ENCODE data around the gene UBL4B. TPM values are rescaled to one million over a fixed set of nuclear protein-coding genes. Genes with fewer than 3 reads are reported as not detected.

Gene UBL4B
- total RNA-seq, 1 experiment from 2014 or later = 0.07 TPM

GRCh38 chr1:110107867-110108469, 4.3 kb upstream of the UBL4B start:
- CTCF ChIA-PET = no interaction called here
- intact Hi-C loops (cut with micrococcal nuclease) = no loop called here
- Histone ChIP-seq H3K9ac (ENCODE audit: low read length) (no peak overlapping the region), H3K4me3 (ENCODE audit: low read length) (no peak overlapping the region), H2AFZ (ENCODE audit: low read length) (no peak overlapping the region), H4K20me1 (ENCODE audit: low read length) (no peaks in the 10 kb centered on the region), H3K9me2 (replicated peaks; ENCODE audit: low read length) (no peaks in the 10 kb centered on the region), H3K9me3 (ENCODE audit: low read length) (no peaks in the 10 kb centered on the region), H3F3A (ENCODE audit: low read length, unreplicated experiment) (no peaks in the 10 kb centered on the region), H3K4me2 (ENCODE audit: low read length) (no peak overlapping the region), H3K27me3 (ENCODE audit: low read length) (peaks cover 40% of the 10 kb centered on the region), H3K36me3 (ENCODE audit: low read depth, low read length) (no peaks in the 10 kb centered on the region), H3K27ac (ENCODE audit: low read length) (no peak overlapping the region), H3K79me2 (ENCODE audit: low read length) (no peaks in the 10 kb centered on the region), H3K4me1 (ENCODE audit: insufficient read depth, low read length) (no peaks in the 10 kb centered on the region)
- DNase-seq = no peak
- POLR2A ChIA-PET (ENCODE audit: unreplicated experiment) = no interaction called here
- ATAC-seq = no peak
- TF ChIP-seq, protein P1, sequence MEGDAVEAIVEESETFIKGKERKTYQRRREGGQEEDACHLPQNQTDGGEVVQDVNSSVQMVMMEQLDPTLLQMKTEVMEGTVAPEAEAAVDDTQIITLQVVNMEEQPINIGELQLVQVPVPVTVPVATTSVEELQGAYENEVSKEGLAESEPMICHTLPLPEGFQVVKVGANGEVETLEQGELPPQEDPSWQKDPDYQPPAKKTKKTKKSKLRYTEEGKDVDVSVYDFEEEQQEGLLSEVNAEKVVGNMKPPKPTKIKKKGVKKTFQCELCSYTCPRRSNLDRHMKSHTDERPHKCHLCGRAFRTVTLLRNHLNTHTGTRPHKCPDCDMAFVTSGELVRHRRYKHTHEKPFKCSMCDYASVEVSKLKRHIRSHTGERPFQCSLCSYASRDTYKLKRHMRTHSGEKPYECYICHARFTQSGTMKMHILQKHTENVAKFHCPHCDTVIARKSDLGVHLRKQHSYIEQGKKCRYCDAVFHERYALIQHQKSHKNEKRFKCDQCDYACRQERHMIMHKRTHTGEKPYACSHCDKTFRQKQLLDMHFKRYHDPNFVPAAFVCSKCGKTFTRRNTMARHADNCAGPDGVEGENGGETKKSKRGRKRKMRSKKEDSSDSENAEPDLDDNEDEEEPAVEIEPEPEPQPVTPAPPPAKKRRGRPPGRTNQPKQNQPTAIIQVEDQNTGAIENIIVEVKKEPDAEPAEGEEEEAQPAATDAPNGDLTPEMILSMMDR (conservative IDR thresholded peaks at IDR 0.05; ENCODE audit: low read depth, low read length) = no peak
- no peak for TF ChIP-seq EZH2 (IDR thresholded peaks at IDR 0.05; ENCODE audit: low read length, unreplicated experiment)
- TF ChIP-seq EZH2phosphoT487 (IDR thresholded peaks at IDR 0.05; ENCODE audit: borderline replicate concordance, low read length) = no peak
- BruUV-seq (replicated peaks) = no TSS peak

- no peak overlapping the region for H3K4me3 ChIP-seq (ENCODE audit: low read length)
- H3K4me2 ChIP-seq (ENCODE audit: low read length) = no peak overlapping the region
- no peaks in the 10 kb centered on the region for H3K9me3 ChIP-seq (ENCODE audit: low read length)
- H3K4me1 ChIP-seq (ENCODE audit: insufficient read depth, low read length) = no peaks in the 10 kb centered on the region
- H3K27me3 ChIP-seq (ENCODE audit: low read length) = peaks cover 60% of the 10 kb centered on the region
- ChIA-PET POLR2A (ENCODE audit: unreplicated experiment) (no interaction called here), CTCF (no interaction called here)
- no peak for ATAC-seq
- DNase-seq = no peak
- intact Hi-C loops (cut with micrococcal nuclease) = no loop called here
- H3K27ac ChIP-seq (ENCODE audit: low read length) = no peak overlapping the region
- H3F3A ChIP-seq (ENCODE audit: low read length, unreplicated experiment) = no peaks in the 10 kb centered on the region
- BruUV-seq (replicated peaks) = no TSS peak
- H3K36me3 ChIP-seq (ENCODE audit: low read depth, low read length) = no peaks in the 10 kb centered on the region
- TF ChIP-seq EZH2phosphoT487 (IDR thresholded peaks at IDR 0.05; ENCODE audit: borderline replicate concordance, low read length) (no peak), EZH2 (IDR thresholded peaks at IDR 0.05; ENCODE audit: low read length, unreplicated experiment) (no peak)
- TF ChIP-seq, protein P1 (conservative IDR thresholded peaks at IDR 0.05; ENCODE audit: low read depth, low read length) = no peak
- no peaks in the 10 kb centered on the region for H4K20me1 ChIP-seq (ENCODE audit: low read length)
- H3K79me2 ChIP-seq (ENCODE audit: low read length) = no peaks in the 10 kb centered on the region
- no peaks in the 10 kb centered on the region for H3K9me2 ChIP-seq (replicated peaks; ENCODE audit: low read length)
- no peak overlapping the region for H3K9ac ChIP-seq (ENCODE audit: low read length)
- no peak overlapping the region for H2AFZ ChIP-seq (ENCODE audit: low read length)
These were observed 1.2 kb upstream of the UBL4B start for GRCh38 chr1:110111081-110111480.

DNA sequence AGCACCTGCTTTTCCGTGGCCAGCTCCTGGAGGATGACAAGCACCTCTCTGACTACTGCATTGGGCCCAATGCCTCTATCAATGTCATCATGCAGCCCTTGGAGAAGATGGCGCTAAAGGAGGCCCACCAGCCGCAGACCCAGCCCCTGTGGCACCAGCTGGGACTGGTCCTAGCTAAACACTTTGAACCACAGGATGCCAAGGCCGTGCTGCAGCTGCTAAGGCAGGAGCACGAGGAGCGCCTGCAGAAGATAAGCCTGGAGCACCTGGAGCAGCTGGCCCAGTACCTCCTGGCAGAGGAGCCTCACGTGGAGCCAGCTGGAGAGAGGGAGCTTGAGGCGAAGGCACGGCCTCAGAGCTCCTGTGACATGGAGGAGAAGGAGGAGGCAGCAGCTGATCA, 413 bp downstream of the UBL4B start:
- H3K9ac ChIP-seq (ENCODE audit: low read length) = no peak overlapping the region
- no peak overlapping the region for H3K27ac ChIP-seq (ENCODE audit: low read length)
- no peak overlapping the region for H3K4me3 ChIP-seq (ENCODE audit: low read length)
- no peak overlapping the region for H2AFZ ChIP-seq (ENCODE audit: low read length)
- peaks cover 60% of the 10 kb centered on the region for H3K27me3 ChIP-seq (ENCODE audit: low read length)
- H3K4me2 ChIP-seq (ENCODE audit: low read length) = no peak overlapping the region
- POLR2A ChIA-PET (ENCODE audit: unreplicated experiment) = no interaction called here
- no peaks in the 10 kb centered on the region for H3K79me2 ChIP-seq (ENCODE audit: low read length)
- TF ChIP-seq, protein P1 (conservative IDR thresholded peaks at IDR 0.05; ENCODE audit: low read depth, low read length) = no peak
- TF ChIP-seq EZH2 (IDR thresholded peaks at IDR 0.05; ENCODE audit: low read length, unreplicated experiment) (no peak), EZH2phosphoT487 (IDR thresholded peaks at IDR 0.05; ENCODE audit: borderline replicate concordance, low read length) (no peak)
- H3K36me3 ChIP-seq (ENCODE audit: low read depth, low read length) = no peaks in the 10 kb centered on the region
- no peaks in the 10 kb centered on the region for H4K20me1 ChIP-seq (ENCODE audit: low read length)
- H3K4me1 ChIP-seq (ENCODE audit: insufficient read depth, low read length) = no peaks in the 10 kb centered on the region
- BruUV-seq (replicated peaks) = no TSS peak
- intact Hi-C loops (cut with micrococcal nuclease) = no loop called here
- no peaks in the 10 kb centered on the region for H3K9me3 ChIP-seq (ENCODE audit: low read length)
- ATAC-seq = no peak
- DNase-seq = no peak
- H3F3A ChIP-seq (ENCODE audit: low read length, unreplicated experiment) = no peaks in the 10 kb centered on the region
- CTCF ChIA-PET = no interaction called here
- H3K9me2 ChIP-seq (replicated peaks; ENCODE audit: low read length) = no peaks in the 10 kb centered on the region
